ENCODE results near the gene PREX1. TPM values are rescaled to one million over a fixed set of nuclear protein-coding genes. Genes with fewer than 3 reads are reported as not detected.
"Not testable (repeated sequence)": the region's sequence is repeated elsewhere in the genome, so short reads cannot be mapped to it uniquely, and the experiment has no call there.

Gene PREX1
- total and polyA plus RNA-seq, 4 donors: 20.4 to 49.0 (median 42.6) TPM

- no peaks in the 10 kb centered on the region for H3K9me3 ChIP-seq (ENCODE audit: control insufficient read depth, low read length)
- no peak overlapping the region for H3K4me3 ChIP-seq (ENCODE audit: low read length in 2 of 2)
- no peaks in the 10 kb centered on the region for H3K36me3 ChIP-seq (ENCODE audit: control insufficient read depth in 1 of 2, insufficient read depth in 2 of 2, low read length in 1 of 2)
- DNase-seq (no peak), ATAC-seq (ENCODE audit: low FRiP score) (no peak)
- intact Hi-C loops (cut with DNase I): no loop called here
- no peaks in the 10 kb centered on the region for H3K27me3 ChIP-seq (ENCODE audit: control insufficient read depth in 1 of 2, insufficient read depth in 2 of 2, low read length in 1 of 2)
- no peak overlapping the region for H3K27ac ChIP-seq (ENCODE audit: low read depth in 1 of 2, low read length in 2 of 2)
- H3K4me1 ChIP-seq (ENCODE audit: control insufficient read depth in 1 of 2, insufficient read depth in 2 of 2, low read length in 2 of 2): no peaks in the 10 kb centered on the region
These were observed 22.0 kb upstream of the PREX1 start for GRCh38 chr20:48849779-48850178.

DNA sequence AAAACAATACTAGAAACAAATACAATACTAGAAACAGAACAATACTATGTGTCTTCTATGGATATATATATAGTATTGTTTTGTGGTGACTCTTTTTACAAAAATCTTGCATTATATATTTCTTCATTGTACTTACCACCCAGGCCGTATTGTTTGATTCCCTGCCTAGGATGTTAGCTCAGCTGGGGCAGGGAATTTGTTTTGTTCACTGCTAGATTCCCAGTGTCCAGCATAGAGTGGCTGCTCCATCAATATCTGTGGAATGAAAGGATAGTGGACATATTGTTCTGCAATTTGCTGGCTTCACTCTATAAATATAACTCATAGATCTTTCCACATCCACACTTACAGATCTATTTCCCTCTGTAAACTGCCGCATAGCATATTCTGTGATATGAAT lies 21.5 kb upstream of the PREX1 start:
- WGBS, 2 donors: 79 to 86% methylated on average over 2 of the region's 2 CpGs
- no peak overlapping the region for H3K4me3 ChIP-seq (ENCODE audit: low read length in 2 of 2)
- H3K36me3 ChIP-seq (ENCODE audit: control insufficient read depth in 1 of 2, insufficient read depth in 2 of 2, low read length in 1 of 2): no peaks in the 10 kb centered on the region
- H3K27ac ChIP-seq (ENCODE audit: low read depth in 1 of 2, low read length in 2 of 2): no peak overlapping the region
- no peaks in the 10 kb centered on the region for H3K4me1 ChIP-seq (ENCODE audit: control insufficient read depth in 1 of 2, insufficient read depth in 2 of 2, low read length in 2 of 2)
- intact Hi-C loops (cut with DNase I): no loop called here
- no peaks in the 10 kb centered on the region for H3K9me3 ChIP-seq (ENCODE audit: control insufficient read depth, low read length)
- no peaks in the 10 kb centered on the region for H3K27me3 ChIP-seq (ENCODE audit: control insufficient read depth in 1 of 2, insufficient read depth in 2 of 2, low read length in 1 of 2)
- DNase-seq (no peak), ATAC-seq (ENCODE audit: low FRiP score) (no peak)

GRCh38 chr20:48847498-48848205 lies 19.9 kb upstream of the PREX1 start:
- ATAC-seq (ENCODE audit: low FRiP score): no peak
- Histone ChIP-seq H3K4me1 (ENCODE audit: control insufficient read depth in 1 of 2, insufficient read depth in 2 of 2, low read length in 2 of 2) (no peaks in the 10 kb centered on the region), H3K9me3 (ENCODE audit: control insufficient read depth, low read length) (no peaks in the 10 kb centered on the region), H3K27me3 (ENCODE audit: control insufficient read depth in 1 of 2, insufficient read depth in 2 of 2, low read length in 1 of 2) (no peaks in the 10 kb centered on the region), H3K27ac (ENCODE audit: low read depth in 1 of 2, low read length in 2 of 2) (no peak overlapping the region), H3K36me3 (ENCODE audit: control insufficient read depth in 1 of 2, insufficient read depth in 2 of 2, low read length in 1 of 2) (no peaks in the 10 kb centered on the region), H3K4me3 (ENCODE audit: low read length in 2 of 2) (no peak overlapping the region)
- intact Hi-C loops (cut with DNase I): no loop called here
- WGBS, 2 donors: 80 to 86% methylated on average over 5 of the region's 5 CpGs
- DNase-seq: no peak

GRCh38 chr20:48846516-48847492 lies 19.0 kb upstream of the PREX1 start:
- DNase-seq (no peak), ATAC-seq (ENCODE audit: low FRiP score) (no peak)
- Histone ChIP-seq H3K27me3 (ENCODE audit: control insufficient read depth in 1 of 2, insufficient read depth in 2 of 2, low read length in 1 of 2) (no peaks in the 10 kb centered on the region), H3K4me1 (ENCODE audit: control insufficient read depth in 1 of 2, insufficient read depth in 2 of 2, low read length in 2 of 2) (peaks cover 0 to 2% of the 10 kb centered on the region in 2 donors), H3K36me3 (ENCODE audit: control insufficient read depth in 1 of 2, insufficient read depth in 2 of 2, low read length in 1 of 2) (no peaks in the 10 kb centered on the region), H3K27ac (ENCODE audit: low read depth in 1 of 2, low read length in 2 of 2) (no peak overlapping the region), H3K4me3 (ENCODE audit: low read length in 2 of 2) (no peak overlapping the region), H3K9me3 (ENCODE audit: control insufficient read depth, low read length) (no peaks in the 10 kb centered on the region)
- intact Hi-C loops (cut with DNase I): no loop called here
- WGBS, 2 donors: 45% methylated on average over 12 of the region's 12 CpGs

- ATAC-seq (ENCODE audit: low FRiP score): no peak
- Histone ChIP-seq H3K27me3 (ENCODE audit: control insufficient read depth in 1 of 2, insufficient read depth in 2 of 2, low read length in 1 of 2) (no peaks in the 10 kb centered on the region), H3K4me1 (ENCODE audit: control insufficient read depth in 1 of 2, insufficient read depth in 2 of 2, low read length in 2 of 2) (peaks cover 0 to 2% of the 10 kb centered on the region in 2 donors), H3K36me3 (ENCODE audit: control insufficient read depth in 1 of 2, insufficient read depth in 2 of 2, low read length in 1 of 2) (no peaks in the 10 kb centered on the region), H3K27ac (ENCODE audit: low read depth in 1 of 2, low read length in 2 of 2) (no peak overlapping the region), H3K9me3 (ENCODE audit: control insufficient read depth, low read length) (no peaks in the 10 kb centered on the region), H3K4me3 (ENCODE audit: low read length in 2 of 2) (no peak overlapping the region)
- intact Hi-C loops (cut with DNase I): no loop called here
- DNase-seq: no peak
- 80 to 87% methylated on average over 7 of the region's 7 CpGs for WGBS, 2 donors
These were observed 18.0 kb upstream of the PREX1 start for GRCh38 chr20:48845721-48846306.

DNA sequence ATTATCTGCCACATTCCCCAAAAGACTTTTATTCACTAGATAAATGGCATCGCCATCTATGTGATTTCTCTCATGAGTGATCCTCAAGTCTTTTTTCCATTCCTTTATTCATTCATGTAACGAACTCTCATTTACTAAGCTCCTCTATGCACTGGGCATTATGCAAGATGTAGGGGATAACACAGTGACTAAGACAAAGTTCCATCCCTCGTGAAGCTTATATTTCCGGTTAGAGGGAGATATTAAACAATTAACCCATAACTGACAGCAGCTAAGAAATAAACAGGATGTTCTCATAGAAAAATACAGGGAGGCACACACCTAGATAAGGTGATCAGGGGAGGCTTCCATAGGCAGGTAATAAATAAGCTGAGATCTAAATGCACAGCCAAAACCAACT lies 17.2 kb upstream of the PREX1 start:
- H3K4me3 ChIP-seq (ENCODE audit: low read length in 2 of 2): no peak overlapping the region
- H3K4me1 ChIP-seq (ENCODE audit: control insufficient read depth in 1 of 2, insufficient read depth in 2 of 2, low read length in 2 of 2): peaks cover 0 to 2% of the 10 kb centered on the region in 2 donors
- no peak for ATAC-seq (ENCODE audit: low FRiP score)
- no peak overlapping the region for H3K27ac ChIP-seq (ENCODE audit: low read depth in 1 of 2, low read length in 2 of 2)
- intact Hi-C loops (cut with DNase I): no loop called here
- H3K27me3 ChIP-seq (ENCODE audit: control insufficient read depth in 1 of 2, insufficient read depth in 2 of 2, low read length in 1 of 2): no peaks in the 10 kb centered on the region
- no peaks in the 10 kb centered on the region for H3K9me3 ChIP-seq (ENCODE audit: control insufficient read depth, low read length)
- H3K36me3 ChIP-seq (ENCODE audit: control insufficient read depth in 1 of 2, insufficient read depth in 2 of 2, low read length in 1 of 2): no peaks in the 10 kb centered on the region
- DNase-seq: no peak
- WGBS, 2 donors: 67 to 76% methylated on average over 4 of the region's 4 CpGs

- intact Hi-C loops (cut with DNase I): not testable (repeated sequence)
These were observed 16.1 kb upstream of the PREX1 start for GRCh38 chr20:48843896-48844295.

DNA sequence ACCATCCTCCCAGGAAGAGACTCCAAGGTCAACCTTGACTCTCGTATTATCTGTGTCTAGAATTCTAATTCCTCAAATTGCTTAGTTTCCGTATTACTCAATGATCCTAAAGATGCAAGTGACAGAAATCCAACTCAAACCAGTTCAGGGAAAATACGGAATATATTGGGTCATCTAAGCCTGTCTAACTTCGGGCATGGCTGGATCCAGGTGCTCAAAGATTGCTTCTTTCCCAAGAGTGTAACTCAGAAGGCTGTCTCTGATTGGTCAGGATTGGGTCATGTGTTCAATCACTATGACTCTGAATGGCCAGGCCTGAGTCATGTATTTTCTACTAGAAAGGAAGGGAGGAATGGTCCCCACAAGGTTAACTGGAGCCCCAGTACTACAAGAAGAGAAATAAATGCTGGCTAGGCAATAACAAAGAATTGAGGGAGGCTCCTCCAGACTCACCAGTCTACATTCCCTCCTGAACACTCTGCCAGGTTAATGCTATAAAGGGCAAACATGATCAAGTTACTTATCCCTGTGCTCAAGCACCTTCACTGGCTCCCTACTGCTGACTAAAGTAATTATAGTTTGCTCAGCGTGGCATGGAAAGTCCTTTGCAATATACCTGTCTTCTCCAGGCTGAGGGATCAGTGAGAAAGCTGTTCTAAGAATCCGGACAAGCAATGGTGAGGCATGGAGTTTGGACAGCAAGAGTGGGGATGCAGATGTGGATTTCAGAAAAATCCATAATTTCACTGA lies 15.4 kb upstream of the PREX1 start:
- H3K9me3 ChIP-seq (ENCODE audit: control insufficient read depth, low read length): no peaks in the 10 kb centered on the region
- H3K27ac ChIP-seq (ENCODE audit: low read depth in 1 of 2, low read length in 2 of 2): no peak overlapping the region
- WGBS, 2 donors: 93 to 94% methylated on average over 6 of the region's 6 CpGs
- intact Hi-C loops (cut with DNase I): no loop called here
- no peak overlapping the region for H3K4me3 ChIP-seq (ENCODE audit: low read length in 2 of 2)
- DNase-seq (no peak), ATAC-seq (ENCODE audit: low FRiP score) (no peak)
- no peaks in the 10 kb centered on the region for H3K27me3 ChIP-seq (ENCODE audit: control insufficient read depth in 1 of 2, insufficient read depth in 2 of 2, low read length in 1 of 2)
- no peaks in the 10 kb centered on the region for H3K36me3 ChIP-seq (ENCODE audit: control insufficient read depth in 1 of 2, insufficient read depth in 2 of 2, low read length in 1 of 2)
- peaks cover 0 to 2% of the 10 kb centered on the region in 2 donors for H3K4me1 ChIP-seq (ENCODE audit: control insufficient read depth in 1 of 2, insufficient read depth in 2 of 2, low read length in 2 of 2)

More at GRCh38 chr20:48843896-48844295, 16.1 kb upstream of the PREX1 start:
- not testable (repeated sequence) for DNase-seq; H3K36me3 ChIP-seq (ENCODE audit: control insufficient read depth in 1 of 2, insufficient read depth in 2 of 2, low read length in 1 of 2); H3K27ac ChIP-seq (ENCODE audit: low read depth in 1 of 2, low read length in 2 of 2); ATAC-seq (ENCODE audit: low FRiP score); H3K27me3 ChIP-seq (ENCODE audit: control insufficient read depth in 1 of 2, insufficient read depth in 2 of 2, low read length in 1 of 2); H3K4me3 ChIP-seq (ENCODE audit: low read length in 2 of 2); H3K4me1 ChIP-seq (ENCODE audit: control insufficient read depth in 1 of 2, insufficient read depth in 2 of 2, low read length in 2 of 2); H3K9me3 ChIP-seq (ENCODE audit: control insufficient read depth, low read length)
- 72 to 92% methylated on average over 2 of the region's 2 CpGs for WGBS, 2 donors
